Measurements from ENCODE around the gene BICRA.

BICRA gene

GRCh38 chr19:47649588-47649987, 40.7 kb downstream of the BICRA start:
- ATAC-seq = no peak
- TF ChIP-seq CREB5 (CRISPR knock-in tag; IDR thresholded peaks at IDR 0.05; ENCODE audit: low read depth) (no peak), ISL1 (CRISPR knock-in tag; IDR thresholded peaks at IDR 0.05) (no peak), PATZ1 (CRISPR knock-in tag; IDR thresholded peaks at IDR 0.05; ENCODE audit: borderline replicate concordance) (no peak), ZFP30 (CRISPR knock-in tag; IDR thresholded peaks at IDR 0.05) (no peak), ZNF565 (CRISPR knock-in tag; conservative IDR thresholded peaks at IDR 0.05; ENCODE audit: low read depth) (no peak), ARNTL (CRISPR knock-in tag; IDR thresholded peaks at IDR 0.05; ENCODE audit: borderline replicate concordance, low read depth) (no peak), SNAI2 (CRISPR knock-in tag; IDR thresholded peaks at IDR 0.05) (no peak)

GRCh38 chr19:47650700-47651099, 41.8 kb downstream of the BICRA start:
- ATAC-seq = no peak
- TF ChIP-seq ZFP30 (CRISPR knock-in tag; IDR thresholded peaks at IDR 0.05) (no peak), ZNF70 (CRISPR knock-in tag; IDR thresholded peaks at IDR 0.05) (no peak), ARNTL (CRISPR knock-in tag; IDR thresholded peaks at IDR 0.05; ENCODE audit: borderline replicate concordance, low read depth) (no peak), ZC3H10 (CRISPR knock-in tag; IDR thresholded peaks at IDR 0.05) (no peak), OSR1 (CRISPR knock-in tag; IDR thresholded peaks at IDR 0.05) (no peak), ZNF565 (CRISPR knock-in tag; conservative IDR thresholded peaks at IDR 0.05; ENCODE audit: low read depth) (no peak), TOX (CRISPR knock-in tag; IDR thresholded peaks at IDR 0.05; ENCODE audit: borderline replicate concordance) (no peak), CSDC2 (CRISPR knock-in tag; IDR thresholded peaks at IDR 0.05) (no peak), ZNF8 (CRISPR knock-in tag; IDR thresholded peaks at IDR 0.05) (no peak), ESRRG (CRISPR knock-in tag; IDR thresholded peaks at IDR 0.05) (no peak), CSRNP3 (CRISPR knock-in tag; IDR thresholded peaks at IDR 0.05) (no peak)

GRCh38 chr19:47651132-47651531, 42.2 kb downstream of the BICRA start:
- ATAC-seq = no peak
- TF ChIP-seq CSRNP3 (CRISPR knock-in tag; IDR thresholded peaks at IDR 0.05) (no peak), CSDC2 (CRISPR knock-in tag; IDR thresholded peaks at IDR 0.05) (no peak), SNAI2 (CRISPR knock-in tag; IDR thresholded peaks at IDR 0.05) (no peak), ZNF565 (CRISPR knock-in tag; conservative IDR thresholded peaks at IDR 0.05; ENCODE audit: low read depth) (no peak), TSHZ2 (CRISPR knock-in tag; IDR thresholded peaks at IDR 0.05) (no peak), OSR1 (CRISPR knock-in tag; IDR thresholded peaks at IDR 0.05) (no peak), ARNTL (CRISPR knock-in tag; IDR thresholded peaks at IDR 0.05; ENCODE audit: borderline replicate concordance, low read depth) (no peak), BACH2 (CRISPR knock-in tag; IDR thresholded peaks at IDR 0.05; ENCODE audit: borderline replicate concordance) (no peak), ZC3H10 (CRISPR knock-in tag; IDR thresholded peaks at IDR 0.05) (no peak), ZFP3 (CRISPR knock-in tag; IDR thresholded peaks at IDR 0.05) (no peak), ZNF8 (CRISPR knock-in tag; IDR thresholded peaks at IDR 0.05) (no peak), PPARA (CRISPR knock-in tag; IDR thresholded peaks at IDR 0.05; ENCODE audit: borderline replicate concordance) (no peak), GLIS3 (CRISPR knock-in tag; IDR thresholded peaks at IDR 0.05) (no peak), ISL1 (CRISPR knock-in tag; IDR thresholded peaks at IDR 0.05) (no peak), ESRRG (CRISPR knock-in tag; IDR thresholded peaks at IDR 0.05) (no peak), TCF4 (CRISPR knock-in tag; IDR thresholded peaks at IDR 0.05; ENCODE audit: borderline replicate concordance) (no peak), CREB5 (CRISPR knock-in tag; IDR thresholded peaks at IDR 0.05; ENCODE audit: low read depth) (no peak)

All from SK-N-SH treated with all-trans-retinoic acid at 6 μM for 48 hours (cell line).